Measurements from ENCODE around the gene CEP72. TPM values are rescaled to one million over a fixed set of nuclear protein-coding genes. Genes with fewer than 3 reads are reported as not detected.
"Not testable (repeated sequence)": the region's sequence is repeated elsewhere in the genome, so short reads cannot be mapped to it uniquely, and the experiment has no call there.

CEP72 gene
- total RNA-seq, 4 donors from 2014 or later, result 7.2 to 11.9 (median 9.2) TPM

- 90 to 91% methylated on average over 39 to 47 of the region's 47 CpGs for WGBS, 2 donors
- TF ChIP-seq POLR2A (IDR thresholded peaks at IDR 0.05), result no peak
- TF ChIP-seq CTCF (IDR thresholded peaks at IDR 0.05), result no peak
- intact Hi-C loops (cut with DNase I; ENCODE audit: low total_unique reads), result no loop called here
- peak in 1 of 2 donors; percentile 73 for DNase-seq (ENCODE audit: low spot score in 2 of 2)
- no peak overlapping the region for H3K4me3 ChIP-seq (ENCODE audit: low read depth, poor library complexity, severe bottlenecking)
Observed at GRCh38 chr5:601771-602465, 10.2 kb upstream of the CEP72 start.

- TF ChIP-seq POLR2A (IDR thresholded peaks at IDR 0.05), result no peak
- TF ChIP-seq CTCF (IDR thresholded peaks at IDR 0.05), result no peak
- intact Hi-C loops (cut with DNase I; ENCODE audit: low total_unique reads), result no loop called here
- H3K4me3 ChIP-seq (ENCODE audit: low read depth, poor library complexity, severe bottlenecking), result no peak overlapping the region
- 77 to 84% methylated on average over 17 of the region's 17 CpGs for WGBS, 2 donors
- peak in 1 of 2 donors; percentile 79 for DNase-seq (ENCODE audit: low spot score in 2 of 2)
Observed at GRCh38 chr5:602466-603035, 9.6 kb upstream of the CEP72 start.

- WGBS, 2 donors, result 76 to 80% methylated on average over 29 of the region's 32 CpGs
- intact Hi-C loops (cut with DNase I; ENCODE audit: low total_unique reads), result no loop called here
- DNase-seq (ENCODE audit: low spot score in 2 of 2), result peak in 1 of 2 donors; percentile 85
- TF ChIP-seq POLR2A (IDR thresholded peaks at IDR 0.05), result no peak
- TF ChIP-seq CTCF (IDR thresholded peaks at IDR 0.05), result no peak
- H3K4me3 ChIP-seq (ENCODE audit: low read depth, poor library complexity, severe bottlenecking), result no peak overlapping the region
Observed at GRCh38 chr5:603081-603998, 8.8 kb upstream of the CEP72 start.

GRCh38 chr5:604391-604831 lies 7.7 kb upstream of the CEP72 start:
- TF ChIP-seq POLR2A (IDR thresholded peaks at IDR 0.05) (no peak), CTCF (IDR thresholded peaks at IDR 0.05) (no peak)
- no peak overlapping the region for H3K4me3 ChIP-seq (ENCODE audit: low read depth, poor library complexity, severe bottlenecking)
- intact Hi-C loops (cut with DNase I; ENCODE audit: low total_unique reads), result no loop called here
- peak in 1 of 2 donors; percentile 76 for DNase-seq (ENCODE audit: low spot score in 2 of 2)
- WGBS, 2 donors, result 84 to 86% methylated on average over 8 to 11 of the region's 12 CpGs

GRCh38 chr5:605090-605489 lies 7.0 kb upstream of the CEP72 start:
- DNase-seq (ENCODE audit: low spot score in 2 of 2), result peak in 1 of 2 donors; percentile 26
- intact Hi-C loops (cut with DNase I; ENCODE audit: low total_unique reads); H3K4me3 ChIP-seq (ENCODE audit: low read depth, poor library complexity, severe bottlenecking): not testable (repeated sequence)
- 87 to 92% methylated on average over 6 of the region's 6 CpGs for WGBS, 2 donors

- no peak overlapping the region for H3K4me3 ChIP-seq (ENCODE audit: low read depth, poor library complexity, severe bottlenecking)
- WGBS, 2 donors, result 83 to 89% methylated on average over 8 of the region's 8 CpGs
- TF ChIP-seq POLR2A (IDR thresholded peaks at IDR 0.05) (no peak), CTCF (IDR thresholded peaks at IDR 0.05) (no peak)
- intact Hi-C loops (cut with DNase I; ENCODE audit: low total_unique reads), result no loop called here
- DNase-seq (ENCODE audit: low spot score in 2 of 2), result peak in 1 of 2 donors; percentile 75
Observed at GRCh38 chr5:606061-606460, 6.1 kb upstream of the CEP72 start.
